GM10248 (cell line): ENCODE data around the gene CES4A.

ENCODE experiments used
- CTCF ChIA-PET: fragments of 300-600 bp; sonication (Branson Sonifier 250); formaldehyde crosslinking; extraction: SDS; loops from one replicate; lab custom pipeline; 2021; ENCODE audit warnings: antibody characterized with exemption; lab: Yijun Ruan, JAX
- POLR2A ChIA-PET: fragments of 350-650 bp; sonication (Branson Sonifier 250); formaldehyde crosslinking; extraction: SDS; loops from one replicate; lab custom pipeline; 2020; ENCODE audit warnings: antibody characterized with exemption; lab: Yijun Ruan, JAX
- DNase-seq: peaks from one replicate; pipeline ENCODE4 v3.0.0; 2012; ENCODE audit errors: extremely low spot score
- TF ChIP-seq, protein P1 (sequence below): IDR thresholded peaks from 2 replicates; pipeline ENCODE4 v1.5.1; 2012; ENCODE audit warnings: mild to moderate bottlenecking, low read depth; ENCODE audit errors: extremely low read depth, missing control alignments, control extremely low read depth

Gene CES4A

DNA sequence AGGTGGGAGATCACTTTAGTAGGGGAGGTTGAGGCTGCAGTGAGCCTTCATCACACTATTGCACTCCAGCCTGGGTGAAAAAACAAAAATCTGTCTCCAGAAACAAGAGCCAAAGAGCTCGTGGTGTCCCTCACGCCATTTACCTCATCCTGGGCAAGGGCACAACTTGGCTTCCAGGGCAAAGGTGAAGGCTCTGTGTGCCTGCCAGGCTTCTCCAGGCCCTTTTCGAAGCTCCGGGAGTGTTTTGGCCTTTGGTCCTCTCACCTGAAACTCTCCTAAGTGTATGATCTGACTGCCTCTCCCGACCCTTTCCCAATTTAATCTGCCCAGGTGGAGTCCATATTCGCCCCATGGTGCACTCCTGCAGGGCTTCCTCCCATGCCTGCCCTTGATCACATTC lies 38.9 kb upstream of the CES4A start:
- CTCF ChIA-PET: interaction anchor here (1.1 to 2.2 kb wide), 3 partner anchors 22 to 206 kb away, joined by 3 to 7 read pairs (median 4); no protein-coding TSS in a partner anchor
- no peak for DNase-seq
- POLR2A ChIA-PET: no interaction called here
- TF ChIP-seq, protein P1, sequence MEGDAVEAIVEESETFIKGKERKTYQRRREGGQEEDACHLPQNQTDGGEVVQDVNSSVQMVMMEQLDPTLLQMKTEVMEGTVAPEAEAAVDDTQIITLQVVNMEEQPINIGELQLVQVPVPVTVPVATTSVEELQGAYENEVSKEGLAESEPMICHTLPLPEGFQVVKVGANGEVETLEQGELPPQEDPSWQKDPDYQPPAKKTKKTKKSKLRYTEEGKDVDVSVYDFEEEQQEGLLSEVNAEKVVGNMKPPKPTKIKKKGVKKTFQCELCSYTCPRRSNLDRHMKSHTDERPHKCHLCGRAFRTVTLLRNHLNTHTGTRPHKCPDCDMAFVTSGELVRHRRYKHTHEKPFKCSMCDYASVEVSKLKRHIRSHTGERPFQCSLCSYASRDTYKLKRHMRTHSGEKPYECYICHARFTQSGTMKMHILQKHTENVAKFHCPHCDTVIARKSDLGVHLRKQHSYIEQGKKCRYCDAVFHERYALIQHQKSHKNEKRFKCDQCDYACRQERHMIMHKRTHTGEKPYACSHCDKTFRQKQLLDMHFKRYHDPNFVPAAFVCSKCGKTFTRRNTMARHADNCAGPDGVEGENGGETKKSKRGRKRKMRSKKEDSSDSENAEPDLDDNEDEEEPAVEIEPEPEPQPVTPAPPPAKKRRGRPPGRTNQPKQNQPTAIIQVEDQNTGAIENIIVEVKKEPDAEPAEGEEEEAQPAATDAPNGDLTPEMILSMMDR: no peak

DNA sequence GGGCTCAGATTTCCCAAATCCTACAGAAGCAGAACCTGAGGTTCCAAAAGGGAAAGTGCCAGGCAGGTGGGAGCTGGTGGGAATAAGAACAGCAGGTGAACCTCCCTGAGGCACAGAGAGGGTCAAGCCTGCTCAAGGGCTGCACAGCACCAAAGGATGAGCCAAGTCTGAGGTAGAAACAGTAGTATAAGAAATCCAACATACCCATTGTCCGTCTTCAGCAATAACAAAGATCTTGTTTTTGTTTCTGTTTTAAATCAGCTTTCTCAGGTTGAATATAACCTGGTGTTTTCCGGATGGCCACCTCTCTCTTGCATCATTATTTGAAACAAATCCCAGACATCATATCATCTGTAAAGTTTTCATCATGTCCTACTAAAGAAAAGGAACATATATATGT lies 38.0 kb upstream of the CES4A start:
- CTCF ChIA-PET: interaction anchor here (1.1 to 4.2 kb wide), 4 partner anchors 12 to 205 kb away, joined by 3 to 28 read pairs (median 6); partner anchors contain the start of gene CES3
- DNase-seq: no peak
- POLR2A ChIA-PET: no interaction called here
- TF ChIP-seq, protein P1: no peak

DNA sequence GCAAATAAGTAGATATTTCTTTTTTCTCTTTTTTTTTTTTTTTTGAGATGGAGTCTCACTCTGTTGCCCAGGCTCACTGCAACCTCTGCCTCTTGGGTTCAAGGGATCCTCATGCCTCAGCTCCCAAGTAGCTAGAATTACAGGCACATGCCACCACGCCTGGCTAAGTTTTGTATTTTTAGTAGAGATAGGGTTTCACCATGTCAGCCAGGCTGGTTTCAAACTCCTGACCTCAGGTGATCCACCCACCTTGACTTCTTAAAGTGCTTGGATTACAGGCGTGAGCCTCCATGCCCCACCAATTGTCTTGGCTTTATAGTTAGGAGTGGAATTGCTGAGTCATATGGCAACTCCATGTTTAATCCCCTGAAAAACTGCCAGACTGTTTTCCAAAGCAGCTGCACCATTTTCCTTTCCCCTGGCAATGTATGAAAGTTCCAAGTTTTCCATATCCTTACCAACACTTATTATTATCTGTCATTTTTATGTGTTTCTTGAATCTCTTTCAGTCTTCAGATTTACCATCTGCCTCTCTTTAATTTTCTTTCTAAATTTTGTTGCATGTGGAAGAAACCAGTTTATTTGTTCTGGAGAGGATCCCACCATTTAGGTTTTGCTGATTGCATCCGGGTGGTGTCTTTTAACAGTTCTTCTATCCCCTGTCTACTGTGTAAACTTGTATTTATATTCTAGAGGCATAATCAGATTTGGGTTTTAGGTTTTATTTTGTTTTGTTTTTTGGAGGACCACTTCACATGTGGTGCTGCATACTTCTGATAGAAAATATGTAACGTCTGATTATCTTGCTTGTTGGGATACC lies 37.2 kb upstream of the CES4A start:
- POLR2A ChIA-PET: no interaction called here

DNA sequence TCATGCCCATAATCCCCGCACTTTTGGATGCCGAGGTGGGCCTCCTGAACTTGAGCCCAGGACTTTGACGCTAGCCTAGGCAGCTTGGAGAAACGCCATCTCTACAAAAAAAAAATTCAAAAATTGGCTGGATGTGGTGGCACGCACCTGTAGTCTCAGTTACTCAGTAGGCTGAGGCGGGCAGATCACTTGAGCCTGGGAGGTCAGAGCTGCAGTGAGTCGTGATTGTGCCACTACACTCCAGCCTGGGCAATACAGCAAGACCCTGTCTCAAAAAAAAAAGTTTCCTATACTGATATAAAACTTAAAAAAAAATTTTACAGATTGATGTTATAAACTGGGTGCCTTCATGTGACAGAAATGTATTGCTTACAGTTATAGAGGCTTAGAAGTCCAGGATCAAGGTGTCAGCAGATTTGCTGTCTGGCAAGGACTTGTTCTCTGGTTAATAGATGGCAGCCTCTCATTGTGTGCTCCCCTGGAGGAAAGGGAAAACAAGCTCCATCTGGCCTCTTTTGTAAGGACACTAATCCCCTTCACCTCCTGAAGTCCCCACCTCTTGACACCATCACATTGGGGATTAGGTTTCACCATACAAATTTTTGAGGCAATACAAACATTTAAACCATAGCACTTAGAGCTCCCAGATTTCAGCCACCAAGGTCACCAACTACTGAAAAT lies 35.8 kb upstream of the CES4A start:
- CTCF ChIA-PET: interaction anchor here (0.7 to 4.2 kb wide), 17 partner anchors 9 to 466 kb away, joined by 3 to 28 read pairs (median 4); partner anchors contain the start of genes CES3, CIAO2B, FBXL8 and TRADD
- no peak for DNase-seq
- TF ChIP-seq, protein P1: no peak
- POLR2A ChIA-PET: interaction anchor here (1.2 kb wide), 1 partner anchor 9 kb away, joined by 3 read pairs; the partner anchor contains the start of gene CES3

More for the DNA sequence above, 37.2 kb upstream of the CES4A start:
- CTCF ChIA-PET: interaction anchor here (1.4 to 4.2 kb wide), 4 partner anchors 7 to 204 kb away, joined by 4 to 28 read pairs (median 13); partner anchors contain the start of gene CES3
- TF ChIP-seq, protein P1: no peak
- DNase-seq: no peak

DNA sequence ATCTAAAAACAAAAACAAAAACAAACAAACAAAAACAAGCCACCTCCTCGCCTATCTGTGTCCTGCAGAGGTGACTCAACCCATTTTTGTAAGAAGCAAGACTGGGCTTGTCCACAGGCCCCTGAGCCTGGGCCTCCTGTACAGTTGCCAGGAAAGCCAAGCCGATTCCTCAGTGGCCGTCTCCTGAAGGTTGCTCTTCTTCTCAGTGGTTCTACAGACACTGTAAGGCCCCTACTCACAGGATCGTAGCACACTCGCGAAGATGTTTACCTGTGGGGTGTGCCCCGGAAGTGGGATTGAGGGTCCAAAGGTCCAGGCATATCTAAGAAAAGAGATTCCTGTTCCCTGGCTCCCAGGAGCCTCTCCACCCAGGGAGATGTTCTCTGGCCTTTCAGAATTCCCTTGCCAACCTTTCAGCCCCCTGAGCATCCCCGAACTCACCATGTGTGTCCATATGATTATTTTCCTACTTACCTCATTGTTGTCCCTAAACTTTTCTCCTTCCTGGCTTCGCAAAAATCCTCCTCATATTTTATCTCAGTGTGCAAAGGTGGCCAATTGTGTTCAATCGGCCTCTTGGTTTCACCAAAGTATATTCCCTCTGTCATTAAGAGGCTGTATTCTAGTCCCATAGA lies 34.8 kb upstream of the CES4A start:
- TF ChIP-seq, protein P1: no peak
- CTCF ChIA-PET: interaction anchor here (0.7 to 4.2 kb wide), 38 partner anchors 9 to 510 kb away, joined by 3 to 28 read pairs (median 4); partner anchors contain the start of genes B3GNT9, CES3, CES4A and CIAO2B
- POLR2A ChIA-PET: no interaction called here

More for the DNA sequence above, 34.8 kb upstream of the CES4A start:
- DNase-seq: no peak
